Measurements from ENCODE around the gene LCLAT1. TPM values are rescaled to one million over a fixed set of nuclear protein-coding genes. Genes with fewer than 3 reads are reported as not detected.

LCLAT1 gene
- total RNA-seq, 1 donor from 2014 or later, result 21.6 TPM

DNA sequence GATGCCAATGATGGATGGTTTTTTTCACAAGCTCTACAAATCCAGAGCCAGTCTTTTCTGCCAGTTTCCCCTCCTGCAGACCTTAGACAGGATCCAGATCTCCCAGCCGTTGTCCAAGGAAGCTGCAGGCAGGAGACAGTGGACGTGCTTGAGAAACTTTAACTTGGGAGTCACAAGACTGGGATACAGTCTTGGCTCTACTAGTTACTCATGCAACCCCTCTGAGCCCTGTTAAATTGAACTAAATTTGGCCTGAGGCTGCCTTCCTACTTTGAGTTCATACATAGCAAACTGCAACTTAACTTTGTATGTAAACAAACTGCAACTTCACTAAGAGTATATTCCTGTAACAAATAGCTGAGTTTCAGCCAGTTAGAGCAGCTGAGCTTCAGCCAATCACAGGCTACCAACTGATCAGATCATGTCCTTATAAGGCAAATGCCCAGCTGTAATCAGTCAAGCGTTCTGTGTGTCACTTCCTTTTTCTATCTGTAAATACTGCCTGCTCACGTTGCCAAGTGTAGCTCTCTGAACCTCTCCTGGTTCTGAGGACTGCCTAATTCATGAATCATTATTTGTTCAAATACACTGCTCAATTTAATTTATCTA, 219.3 kb downstream of the LCLAT1 start:
- H4K20me1 ChIP-seq (ENCODE audit: low read depth), result no peaks in the 10 kb centered on the region
- Mint-ChIP-seq H3K36me3 (no peaks in the 10 kb centered on the region), H3K4me3 (no peak overlapping the region), H3K4me1 (no peaks in the 10 kb centered on the region), H3K27me3 (ENCODE audit: insufficient read depth, low read depth) (no peaks in the 10 kb centered on the region), H3K9me3 (peaks cover 20% of the 10 kb centered on the region), H3K27ac (no peak overlapping the region)
- H3K9ac ChIP-seq, result no peak overlapping the region
- H3K79me2 ChIP-seq (ENCODE audit: low read depth), result no peaks in the 10 kb centered on the region
- no peak for DNase-seq (ENCODE audit: low spot score)
- no peaks in the 10 kb centered on the region for H3K4me1 ChIP-seq
- H3K9me3 ChIP-seq (ENCODE audit: low read depth), result peaks cover 9% of the 10 kb centered on the region
- no peaks in the 10 kb centered on the region for H3F3A ChIP-seq (ENCODE audit: low read depth)
- H2AFZ ChIP-seq (replicated peaks), result no peak overlapping the region
- no peak overlapping the region for H3K4me2 ChIP-seq
- no peak for TF ChIP-seq EZH2 (IDR thresholded peaks at IDR 0.05)
- no peak for TF ChIP-seq EZH2phosphoT487 (IDR thresholded peaks at IDR 0.05)
- TF ChIP-seq, protein P1, sequence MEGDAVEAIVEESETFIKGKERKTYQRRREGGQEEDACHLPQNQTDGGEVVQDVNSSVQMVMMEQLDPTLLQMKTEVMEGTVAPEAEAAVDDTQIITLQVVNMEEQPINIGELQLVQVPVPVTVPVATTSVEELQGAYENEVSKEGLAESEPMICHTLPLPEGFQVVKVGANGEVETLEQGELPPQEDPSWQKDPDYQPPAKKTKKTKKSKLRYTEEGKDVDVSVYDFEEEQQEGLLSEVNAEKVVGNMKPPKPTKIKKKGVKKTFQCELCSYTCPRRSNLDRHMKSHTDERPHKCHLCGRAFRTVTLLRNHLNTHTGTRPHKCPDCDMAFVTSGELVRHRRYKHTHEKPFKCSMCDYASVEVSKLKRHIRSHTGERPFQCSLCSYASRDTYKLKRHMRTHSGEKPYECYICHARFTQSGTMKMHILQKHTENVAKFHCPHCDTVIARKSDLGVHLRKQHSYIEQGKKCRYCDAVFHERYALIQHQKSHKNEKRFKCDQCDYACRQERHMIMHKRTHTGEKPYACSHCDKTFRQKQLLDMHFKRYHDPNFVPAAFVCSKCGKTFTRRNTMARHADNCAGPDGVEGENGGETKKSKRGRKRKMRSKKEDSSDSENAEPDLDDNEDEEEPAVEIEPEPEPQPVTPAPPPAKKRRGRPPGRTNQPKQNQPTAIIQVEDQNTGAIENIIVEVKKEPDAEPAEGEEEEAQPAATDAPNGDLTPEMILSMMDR (IDR thresholded peaks at IDR 0.05), result no peak
- no peaks in the 10 kb centered on the region for H3K27me3 ChIP-seq
- H3K36me3 ChIP-seq, result no peaks in the 10 kb centered on the region
- no peak overlapping the region for H3K27ac ChIP-seq
- no peak overlapping the region for H3K4me3 ChIP-seq

DNA sequence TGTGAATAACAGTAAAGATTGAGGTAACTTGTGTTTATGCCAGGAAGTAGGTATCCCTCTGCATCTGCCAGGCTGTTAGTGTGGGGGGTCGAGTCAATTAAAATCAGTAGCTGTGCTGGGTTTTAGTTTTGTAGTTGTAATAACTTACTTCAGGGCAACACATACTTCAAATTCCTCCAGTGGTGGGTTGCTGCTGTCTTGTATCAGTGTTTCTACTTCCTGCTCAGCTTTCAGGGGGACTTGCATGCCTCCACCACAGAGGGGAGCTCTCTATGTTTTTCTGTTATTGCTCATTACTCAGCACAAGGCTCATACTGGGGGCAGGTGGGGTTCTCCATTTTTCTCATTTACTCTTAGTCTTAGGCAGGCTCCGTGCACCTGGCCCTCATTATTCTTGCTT, 223.4 kb downstream of the LCLAT1 start:
- no peak for DNase-seq (ENCODE audit: low spot score)
- no peaks in the 10 kb centered on the region for H3K36me3 Mint-ChIP-seq
- Histone ChIP-seq H2AFZ (replicated peaks) (no peak overlapping the region), H3K27me3 (no peaks in the 10 kb centered on the region), H3K4me3 (no peak overlapping the region), H4K20me1 (ENCODE audit: low read depth) (no peaks in the 10 kb centered on the region), H3F3A (ENCODE audit: low read depth) (no peaks in the 10 kb centered on the region), H3K9me3 (ENCODE audit: low read depth) (peaks cover 9% of the 10 kb centered on the region), H3K9ac (no peak overlapping the region), H3K36me3 (no peaks in the 10 kb centered on the region), H3K4me2 (no peak overlapping the region), H3K4me1 (no peaks in the 10 kb centered on the region), H3K79me2 (ENCODE audit: low read depth) (no peaks in the 10 kb centered on the region), H3K27ac (no peak overlapping the region)
- H3K4me1 Mint-ChIP-seq, result no peaks in the 10 kb centered on the region
- TF ChIP-seq EZH2phosphoT487 (IDR thresholded peaks at IDR 0.05) (no peak), EZH2 (IDR thresholded peaks at IDR 0.05) (no peak)
- TF ChIP-seq, protein P1 (IDR thresholded peaks at IDR 0.05), result no peak
- H3K27me3 Mint-ChIP-seq (ENCODE audit: insufficient read depth, low read depth), result no peaks in the 10 kb centered on the region
- H3K27ac Mint-ChIP-seq, result no peak overlapping the region
- H3K4me3 Mint-ChIP-seq, result no peak overlapping the region
- peaks cover 20% of the 10 kb centered on the region for H3K9me3 Mint-ChIP-seq

DNA sequence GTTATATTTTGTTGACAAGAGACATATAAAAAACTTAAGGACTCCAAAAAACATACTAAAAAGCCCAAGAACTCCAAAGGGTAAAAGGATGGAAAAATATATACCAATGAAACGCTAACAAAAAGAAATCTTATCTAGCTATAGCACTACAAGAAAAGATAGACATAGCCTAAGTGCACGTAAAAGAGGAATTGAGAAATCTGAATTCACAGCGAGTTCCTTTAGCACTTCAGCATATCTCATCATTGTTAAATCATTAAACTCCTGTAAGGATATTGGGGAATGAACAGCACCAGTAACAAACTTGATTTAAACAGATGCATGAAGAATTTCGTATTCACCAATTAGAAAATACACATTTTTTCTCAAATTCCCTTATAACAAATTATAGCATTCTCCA, 226.1 kb downstream of the LCLAT1 start:
- Histone ChIP-seq H3K9me3 (ENCODE audit: low read depth) (peaks cover 9% of the 10 kb centered on the region), H3K27ac (no peak overlapping the region), H3K4me1 (no peaks in the 10 kb centered on the region), H3K9ac (no peak overlapping the region), H3F3A (ENCODE audit: low read depth) (no peaks in the 10 kb centered on the region), H3K79me2 (ENCODE audit: low read depth) (no peaks in the 10 kb centered on the region), H3K4me2 (no peak overlapping the region), H4K20me1 (ENCODE audit: low read depth) (no peaks in the 10 kb centered on the region), H2AFZ (replicated peaks) (no peak overlapping the region), H3K27me3 (no peaks in the 10 kb centered on the region), H3K4me3 (no peak overlapping the region), H3K36me3 (no peaks in the 10 kb centered on the region)
- H3K27me3 Mint-ChIP-seq (ENCODE audit: insufficient read depth, low read depth), result no peaks in the 10 kb centered on the region
- TF ChIP-seq EZH2phosphoT487 (IDR thresholded peaks at IDR 0.05), result no peak
- TF ChIP-seq, protein P1 (IDR thresholded peaks at IDR 0.05), result no peak
- TF ChIP-seq EZH2 (IDR thresholded peaks at IDR 0.05), result no peak
- H3K4me3 Mint-ChIP-seq, result no peak overlapping the region
- no peak for DNase-seq (ENCODE audit: low spot score)
- H3K4me1 Mint-ChIP-seq, result no peaks in the 10 kb centered on the region
- H3K36me3 Mint-ChIP-seq, result no peaks in the 10 kb centered on the region
- peaks cover 20% of the 10 kb centered on the region for H3K9me3 Mint-ChIP-seq
- no peak overlapping the region for H3K27ac Mint-ChIP-seq
